HS-27A (cell line): ENCODE results near the gene ARHGEF19.
"Not testable (repeated sequence)": the region's sequence is repeated elsewhere in the genome, so short reads cannot be mapped to it uniquely, and the experiment has no call there.

Experiments
- DNase-seq: peaks from one replicate; pipeline ENCODE4 v3.0.0-alpha.2; 2012; ENCODE audit warnings: low read depth, missing footprints

Gene ARHGEF19

DNA sequence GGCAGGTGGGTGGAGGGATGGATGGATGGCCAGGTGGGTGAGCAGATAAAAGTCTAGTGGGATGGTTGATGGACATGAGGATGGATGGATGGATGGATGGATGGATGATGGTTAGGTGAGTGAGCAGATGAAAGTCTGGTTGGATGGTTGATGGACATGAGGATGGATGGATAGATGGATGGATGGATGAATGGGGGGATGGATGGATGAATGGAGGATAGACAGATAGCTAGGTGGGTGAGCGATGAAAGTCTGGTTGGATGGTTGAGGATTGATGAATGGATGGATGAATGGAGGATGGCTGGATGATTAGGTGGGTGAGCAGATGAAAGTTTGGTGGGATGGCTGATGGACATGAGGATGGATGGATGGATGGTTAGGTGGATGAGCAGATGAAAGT is 9.0 kb upstream of the ARHGEF19 start:
- DNase-seq: no peak

DNA sequence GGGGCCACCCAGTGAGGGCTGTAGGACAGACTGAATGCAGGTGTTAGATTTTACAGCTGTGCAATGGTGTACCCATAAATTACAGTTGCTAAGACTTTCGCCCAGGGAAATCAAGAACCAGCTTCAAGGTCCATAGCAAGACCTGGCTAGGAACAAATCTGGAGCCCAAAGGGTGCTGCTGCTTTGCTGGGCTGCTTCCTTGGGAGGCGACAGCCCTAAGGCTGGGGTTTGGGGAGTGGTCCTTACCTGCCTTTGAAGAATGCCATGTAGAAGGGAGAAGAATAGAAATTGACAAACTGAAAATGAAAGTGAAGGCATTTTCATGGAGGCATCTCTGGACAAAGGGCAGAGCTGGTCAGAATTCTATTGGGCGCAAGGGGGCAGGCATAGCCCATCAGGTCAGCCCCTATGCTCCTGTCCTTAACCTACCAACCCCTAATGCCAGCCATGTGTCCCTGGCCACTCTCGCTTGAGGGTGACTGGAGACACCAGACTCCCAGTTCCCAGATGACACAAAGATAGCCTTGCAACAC is 7.6 kb upstream of the ARHGEF19 start:
- no peak for DNase-seq

DNA sequence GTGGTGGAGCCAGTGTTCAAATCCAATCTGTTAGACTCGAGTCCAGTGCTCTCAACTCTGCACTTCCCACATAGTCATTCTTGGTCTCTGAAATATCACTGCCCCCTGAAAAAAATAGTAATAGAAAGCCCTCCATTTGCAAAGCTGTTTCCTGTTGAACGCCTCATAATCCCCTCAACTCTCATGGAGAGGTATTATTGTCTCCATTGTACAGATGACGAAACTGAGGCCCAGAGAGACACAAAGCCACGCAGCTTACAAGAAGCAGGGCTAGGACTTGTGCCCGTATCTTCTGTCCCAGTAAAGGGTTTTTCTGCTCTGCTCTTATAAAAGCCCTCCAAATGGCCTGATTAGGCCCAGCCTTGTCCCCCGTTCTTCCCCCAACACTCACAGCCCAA is 6.2 kb upstream of the ARHGEF19 start:
- no peak for DNase-seq

DNA sequence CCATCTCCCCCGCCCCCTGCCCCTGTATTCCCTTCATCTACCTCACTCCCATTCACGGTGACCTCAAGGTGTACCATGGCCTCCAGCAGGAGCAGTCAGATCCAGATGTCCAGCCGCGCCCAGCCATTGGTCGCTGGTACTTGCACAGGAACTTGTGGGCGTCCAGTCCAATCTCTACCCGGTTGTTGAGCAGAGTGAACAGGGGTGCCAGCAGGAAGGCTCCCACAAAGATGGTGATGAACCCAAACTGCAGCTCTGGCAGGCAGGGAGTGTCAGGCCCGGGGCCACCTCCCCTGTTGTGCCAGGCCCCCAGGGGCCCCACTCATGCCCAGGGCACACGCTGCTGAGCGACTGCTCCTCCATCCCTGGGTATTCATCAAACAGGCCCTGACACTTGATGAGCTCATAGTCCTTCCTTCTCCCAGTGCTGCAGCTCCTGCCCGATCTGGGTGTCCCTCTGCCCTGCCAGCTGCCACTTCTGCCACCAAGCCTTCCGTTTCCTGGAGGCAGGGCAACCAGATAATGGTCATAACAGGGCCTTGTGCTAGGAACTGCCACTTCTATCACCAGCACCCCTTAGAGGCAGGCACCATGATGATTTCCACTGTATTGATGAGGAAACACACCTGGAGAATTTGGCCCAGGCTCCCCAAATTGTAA is 5.7 kb upstream of the ARHGEF19 start:
- no peak for DNase-seq

DNA sequence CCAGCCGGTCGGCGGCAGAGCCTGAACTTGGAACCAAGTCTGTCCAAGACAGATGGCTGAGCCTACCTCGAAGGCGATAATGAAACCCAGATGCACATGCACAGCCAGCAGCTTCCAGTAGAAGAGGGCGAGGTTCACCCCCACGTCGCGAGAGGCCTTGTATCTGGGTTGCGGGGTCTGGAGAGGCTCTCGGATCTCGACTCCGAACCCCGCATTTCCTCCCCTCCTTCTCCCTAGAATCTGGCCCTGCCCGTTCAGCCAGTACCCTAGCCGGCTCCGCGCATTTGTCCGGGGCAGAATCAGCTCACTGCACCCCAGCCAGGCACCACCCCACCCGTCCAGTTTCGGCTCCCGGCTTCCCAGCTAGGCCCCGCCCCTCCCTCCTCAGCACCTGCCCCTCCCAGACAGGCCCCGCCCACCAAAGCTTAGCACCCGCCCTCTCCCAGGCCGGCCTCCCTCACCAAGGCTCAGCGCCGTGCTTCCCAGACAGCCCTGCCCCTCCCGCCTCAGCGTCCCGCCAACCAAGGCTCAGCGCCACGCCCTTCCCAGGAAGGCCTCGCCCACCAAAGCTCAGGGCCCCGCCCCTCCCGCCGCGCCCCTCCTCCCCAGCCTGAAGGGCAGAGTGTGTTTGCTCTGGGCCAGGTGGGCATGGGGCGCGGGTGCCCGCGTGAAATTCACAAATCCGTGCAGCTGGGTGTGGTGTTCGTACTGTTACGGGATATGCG is 4.8 kb upstream of the ARHGEF19 start:
- DNase-seq: peak; percentile 88

DNA sequence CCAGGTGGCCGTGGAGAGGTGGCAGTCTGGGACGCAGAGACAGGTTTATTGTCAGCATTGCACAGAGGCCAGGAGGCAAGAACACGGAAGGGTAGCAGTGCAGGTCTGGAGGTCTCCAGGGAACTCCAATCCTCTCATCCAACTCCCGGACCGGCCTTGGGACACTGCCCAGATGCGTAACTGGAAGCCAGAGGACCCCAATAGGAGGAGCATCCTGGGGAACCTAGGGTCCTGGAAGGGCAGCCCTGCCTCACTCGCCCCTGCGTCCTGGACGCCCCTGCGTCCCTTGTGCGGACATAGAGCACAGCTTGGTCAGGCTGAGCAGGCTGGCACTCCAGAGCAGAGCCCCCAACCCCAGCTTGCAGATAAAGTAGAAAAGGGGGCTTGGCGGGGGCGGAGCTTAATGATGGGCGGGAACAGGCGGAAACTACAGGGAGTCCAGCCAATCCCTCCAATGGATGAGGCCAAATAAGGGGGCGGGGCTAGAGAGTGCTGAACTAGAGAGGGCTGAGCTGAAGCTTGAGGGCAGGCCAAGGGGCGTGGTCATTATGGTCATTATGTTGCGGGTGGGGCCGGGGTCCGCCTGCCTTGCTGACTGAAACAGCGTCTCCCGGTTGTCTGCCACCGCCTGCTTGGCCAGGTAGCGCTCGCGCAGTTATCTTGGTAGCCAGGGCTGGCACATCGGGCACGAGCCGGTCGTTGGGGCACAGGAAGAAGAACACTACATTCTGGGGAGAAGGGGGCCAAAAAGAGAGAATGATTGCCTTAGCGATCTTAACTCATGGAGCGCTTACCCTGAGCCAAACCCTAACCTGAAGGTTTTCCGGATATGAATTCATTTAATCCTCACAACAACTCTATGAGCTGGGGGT is 3.7 kb upstream of the ARHGEF19 start:
- DNase-seq: no peak

DNA sequence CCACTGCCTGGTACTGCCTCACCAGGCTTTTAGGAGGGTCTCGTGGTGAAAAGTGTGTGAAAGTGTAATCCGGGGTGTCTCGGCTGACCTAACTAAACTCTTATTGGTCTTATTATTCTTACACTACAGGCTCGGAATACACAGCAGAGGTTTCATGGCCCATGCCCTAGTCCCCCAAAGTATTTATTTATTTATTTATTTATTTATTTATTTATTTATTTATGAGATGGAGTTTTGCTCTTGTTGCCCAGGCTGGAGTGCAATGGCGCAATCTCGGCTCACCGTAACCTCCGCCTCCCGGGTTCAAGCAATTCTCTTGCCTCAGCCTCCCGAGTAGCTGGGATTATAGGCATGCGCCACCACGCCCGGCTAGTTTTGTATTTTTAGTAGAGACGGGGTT is 2.8 kb upstream of the ARHGEF19 start:
- not testable (repeated sequence) for DNase-seq

DNA sequence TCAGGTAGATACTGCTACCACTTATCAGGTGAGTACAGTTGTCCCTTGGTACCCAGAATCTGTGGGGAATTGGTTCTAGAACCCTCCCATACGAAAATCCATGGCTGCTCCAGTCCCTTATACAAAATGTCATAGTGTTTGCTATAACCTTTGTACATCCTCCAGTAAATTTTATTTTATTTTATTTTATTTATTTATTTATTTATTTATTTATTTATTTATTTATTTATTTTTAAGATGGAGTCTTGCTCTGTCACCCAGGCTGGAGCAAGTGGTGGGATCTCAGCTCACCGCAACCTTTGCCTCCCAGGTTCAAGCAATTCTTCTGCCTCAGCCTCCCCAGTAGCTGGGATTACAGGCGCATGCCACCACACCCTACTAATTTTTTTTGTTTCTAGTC is 1.1 kb upstream of the ARHGEF19 start:
- DNase-seq: not testable (repeated sequence)

DNA sequence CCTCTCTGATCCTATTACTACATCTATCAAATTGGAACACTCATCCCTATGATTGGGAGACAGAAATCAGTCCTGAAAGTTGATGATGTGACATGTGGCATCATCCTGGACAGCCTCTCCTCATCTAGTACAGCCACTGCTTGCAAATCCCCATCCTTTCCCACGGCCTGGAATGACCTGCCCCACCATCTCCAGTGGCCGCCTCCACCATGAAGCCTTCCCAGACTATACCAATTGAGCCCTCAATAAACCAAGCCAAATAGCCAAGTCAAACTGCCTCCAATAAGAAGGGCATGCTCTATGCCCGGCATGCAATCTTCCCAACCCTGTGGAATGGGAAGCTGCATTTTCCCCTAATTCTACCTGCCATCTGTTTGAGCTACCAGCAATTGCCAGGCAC is 561 bp upstream of the ARHGEF19 start:
- DNase-seq: no peak

DNA sequence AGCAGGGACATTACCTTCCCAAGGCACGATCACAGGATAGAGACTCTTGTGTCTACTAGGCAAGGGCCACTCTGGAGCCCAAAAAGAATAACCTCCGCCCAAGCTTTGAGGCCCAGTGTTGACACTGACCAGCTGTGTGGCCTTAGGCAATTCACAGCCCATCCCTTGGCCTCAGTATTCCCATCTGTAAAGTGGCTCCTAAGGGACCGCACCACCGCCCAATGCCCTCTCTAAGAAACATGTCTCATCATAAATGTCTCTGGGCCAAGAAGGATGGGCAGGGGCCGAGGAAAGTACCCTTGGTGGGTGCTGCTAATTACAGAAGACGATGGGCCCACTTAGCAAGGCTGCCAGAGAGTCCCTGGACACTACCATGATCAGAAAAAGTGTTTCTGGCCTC is 628 bp downstream of the ARHGEF19 start:
- no peak for DNase-seq

DNA sequence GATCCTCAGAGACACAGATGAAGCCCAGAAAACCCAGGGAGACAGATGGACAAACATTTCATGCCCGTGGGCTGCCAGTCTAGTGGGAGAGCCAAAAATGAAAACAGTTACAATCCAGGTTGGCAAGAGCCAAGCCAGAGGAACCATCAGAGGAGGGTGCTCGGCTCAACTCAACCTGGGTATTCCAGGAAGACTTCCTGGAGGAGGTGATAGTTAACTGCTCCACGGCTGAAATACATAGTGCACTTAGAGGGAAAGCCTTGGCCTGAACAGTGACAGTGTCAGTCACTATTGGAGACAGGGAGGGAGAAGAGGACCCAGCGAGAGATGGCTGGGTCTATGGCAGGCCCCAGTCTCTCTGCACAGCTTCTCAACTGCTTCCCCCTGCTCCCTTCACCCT is 1.9 kb downstream of the ARHGEF19 start:
- no peak for DNase-seq

DNA sequence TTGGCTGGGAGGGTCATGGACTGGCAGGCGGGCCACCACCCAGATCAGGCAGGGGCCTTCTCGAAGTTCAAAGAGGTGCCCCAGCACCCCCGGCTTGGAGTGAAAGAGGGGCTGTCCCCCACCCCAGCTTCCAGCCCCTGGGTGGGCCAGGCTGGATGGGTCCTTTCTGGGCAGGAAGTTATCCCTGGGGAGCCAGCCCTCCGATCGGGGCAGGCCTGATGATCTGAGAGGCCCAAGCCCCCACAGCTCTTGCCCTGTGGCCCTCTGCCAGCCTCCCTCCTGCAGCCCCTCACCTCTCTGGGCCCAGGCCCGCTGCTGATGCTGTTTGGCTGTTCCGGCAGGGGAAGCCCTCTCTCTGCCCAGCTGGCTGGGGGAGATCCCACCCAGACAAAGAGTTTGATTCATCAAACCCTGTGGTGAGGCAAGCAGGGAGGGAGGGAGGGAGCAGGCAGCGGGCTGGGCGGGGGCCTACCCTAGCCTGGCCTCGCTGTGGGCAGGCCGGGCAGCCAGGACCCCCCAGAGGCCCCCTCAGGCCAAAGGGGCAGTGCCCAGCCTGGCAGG is 2.5 kb downstream of the ARHGEF19 start:
- no peak for DNase-seq

DNA sequence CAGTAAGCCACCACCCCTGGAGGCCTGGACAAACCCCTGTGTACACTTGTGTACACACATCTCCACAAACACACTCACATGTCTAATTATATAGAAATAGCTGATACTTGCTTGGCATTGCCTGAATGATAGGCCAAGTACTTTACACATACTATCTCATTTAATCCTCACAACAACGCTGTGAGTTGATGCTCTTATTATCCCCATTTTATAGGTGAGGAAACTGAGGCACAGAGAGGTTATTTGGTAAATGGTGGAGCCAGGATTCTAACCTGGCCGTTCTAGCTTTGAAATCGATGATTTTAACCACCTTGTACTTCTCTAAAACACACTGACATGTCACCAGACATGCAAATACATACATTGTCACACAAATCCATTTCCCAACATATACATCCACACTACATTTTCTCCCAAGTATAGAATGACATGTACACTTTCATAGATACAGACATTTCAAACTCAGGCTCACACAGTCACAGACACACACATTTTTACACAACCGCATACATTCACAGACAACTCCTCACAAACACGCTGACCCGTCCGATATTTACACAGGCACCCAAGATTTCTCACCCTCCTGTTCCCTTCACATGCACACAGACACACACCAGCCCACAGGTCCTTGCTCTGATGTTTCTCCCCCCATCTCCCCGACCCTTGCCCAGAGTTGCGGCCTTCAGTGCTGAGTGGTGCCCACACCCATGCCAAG is 3.2 kb downstream of the ARHGEF19 start:
- no peak for DNase-seq

DNA sequence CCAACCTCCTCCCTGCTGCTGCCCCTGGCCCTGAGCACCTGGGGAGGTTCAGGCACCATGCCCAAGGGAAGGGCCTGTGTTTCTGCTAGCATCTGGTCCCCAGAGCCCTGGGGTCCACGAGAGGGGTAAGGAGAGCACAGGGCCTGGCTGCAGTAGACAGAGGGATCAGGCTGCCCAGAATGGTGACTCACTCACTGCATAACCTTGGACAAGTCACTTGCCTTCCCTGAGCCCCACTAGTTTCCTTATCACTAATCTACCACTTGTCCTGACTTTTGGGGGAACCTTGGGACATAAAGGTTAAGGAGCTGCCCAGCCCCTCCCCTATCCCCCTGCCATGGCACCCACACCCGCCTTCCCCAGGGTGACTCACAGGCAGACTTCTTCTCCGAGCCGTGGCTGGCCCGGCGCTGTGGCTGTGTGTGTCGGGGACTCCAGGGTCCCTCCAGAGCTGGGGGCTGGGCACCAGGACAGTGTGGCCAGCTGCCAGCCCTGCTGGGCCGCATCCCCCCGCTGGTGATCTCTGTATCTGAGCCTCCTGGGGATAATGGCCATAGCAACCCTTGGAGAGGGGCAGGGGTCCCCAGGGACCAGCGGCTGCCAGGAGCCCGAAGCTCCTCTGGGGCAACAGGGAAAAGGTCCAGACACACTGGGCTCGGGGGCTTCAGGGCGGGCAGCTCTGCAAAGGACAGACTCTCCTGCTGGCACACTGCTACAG is 4.0 kb downstream of the ARHGEF19 start:
- DNase-seq: no peak

DNA sequence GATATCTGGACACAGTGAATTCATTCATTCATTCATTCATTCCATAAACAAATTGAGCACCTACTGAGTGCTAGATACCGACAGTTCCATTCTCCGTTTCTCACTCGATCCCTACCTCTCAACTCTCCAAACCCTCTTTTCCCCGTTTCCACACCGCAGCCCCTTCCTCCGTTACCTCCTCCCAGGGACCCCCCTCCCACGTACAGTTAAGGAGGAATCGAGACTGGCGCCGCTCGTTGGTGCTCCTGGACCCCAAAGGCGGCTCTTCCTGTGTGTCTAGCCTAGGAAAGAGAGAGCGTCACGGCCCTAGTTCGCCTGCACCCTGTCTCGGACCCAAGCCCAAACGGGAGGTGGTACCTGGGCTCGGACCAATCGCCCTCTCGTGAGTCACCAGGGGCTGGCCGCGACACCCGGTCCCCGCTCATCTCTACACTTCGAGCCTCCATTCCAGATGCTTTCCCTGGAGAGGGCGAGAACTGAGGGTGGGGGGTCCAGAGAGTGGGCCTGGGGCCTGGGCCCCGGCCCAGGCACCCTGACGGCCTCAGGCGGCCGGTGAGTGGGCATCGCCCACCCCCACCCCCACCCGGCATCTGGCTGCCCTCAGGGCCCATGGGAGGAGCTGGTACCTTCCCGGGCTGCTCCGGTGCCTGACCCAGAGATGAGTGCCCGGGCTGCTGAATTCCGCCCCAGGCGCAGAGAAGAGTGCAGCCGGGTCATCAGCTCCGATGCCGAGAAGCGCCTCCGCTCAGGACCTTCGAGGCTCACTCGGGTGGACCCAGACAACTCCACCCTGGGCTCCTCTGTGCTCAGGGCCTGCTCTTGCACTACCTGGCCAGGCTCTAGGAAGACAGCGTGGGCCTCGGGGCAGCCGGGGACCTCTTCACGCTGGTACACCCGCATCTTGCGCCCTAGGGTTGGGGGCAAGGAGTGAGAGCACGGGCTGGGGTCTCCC is 4.9 kb downstream of the ARHGEF19 start:
- no peak for DNase-seq

DNA sequence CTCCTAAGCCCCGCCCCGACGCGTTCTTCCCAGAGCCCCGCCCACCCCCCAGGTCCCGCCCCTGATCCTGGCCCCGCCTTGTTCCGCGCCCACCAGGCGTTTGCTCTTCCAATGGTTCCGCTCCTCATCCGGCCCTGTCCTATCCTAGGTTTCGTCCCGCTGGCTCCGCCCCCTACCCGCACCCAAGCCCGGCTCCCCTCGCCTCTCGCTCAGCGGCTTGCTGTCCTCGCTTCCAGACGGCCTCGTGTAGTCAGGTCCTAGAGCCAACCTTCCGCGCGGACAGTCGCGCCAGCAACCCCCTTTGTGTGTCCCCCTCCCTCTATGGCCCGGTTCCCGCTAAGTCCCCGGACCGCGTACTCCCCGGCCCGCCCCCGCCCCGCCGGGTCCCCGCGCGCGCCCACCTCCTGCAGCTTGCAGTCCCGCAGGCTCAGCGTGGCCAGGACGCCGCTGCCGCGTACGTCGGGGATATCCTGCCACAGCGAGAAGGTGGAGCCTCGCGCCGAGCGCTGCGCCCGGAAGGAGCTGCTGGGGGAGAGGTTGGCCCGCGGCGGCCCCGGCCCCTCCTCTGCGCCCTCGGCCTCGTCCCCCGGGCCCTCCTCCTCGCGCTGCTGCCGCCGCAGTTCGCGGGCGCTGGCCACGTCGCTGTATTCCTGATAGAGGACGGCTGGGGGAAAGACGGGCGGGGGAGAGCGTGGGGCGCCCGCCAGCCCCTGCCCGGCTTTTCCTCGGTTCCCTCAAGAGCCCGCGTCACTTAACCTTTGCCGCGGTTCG is 5.7 kb downstream of the ARHGEF19 start:
- DNase-seq: peak; percentile 98

DNA sequence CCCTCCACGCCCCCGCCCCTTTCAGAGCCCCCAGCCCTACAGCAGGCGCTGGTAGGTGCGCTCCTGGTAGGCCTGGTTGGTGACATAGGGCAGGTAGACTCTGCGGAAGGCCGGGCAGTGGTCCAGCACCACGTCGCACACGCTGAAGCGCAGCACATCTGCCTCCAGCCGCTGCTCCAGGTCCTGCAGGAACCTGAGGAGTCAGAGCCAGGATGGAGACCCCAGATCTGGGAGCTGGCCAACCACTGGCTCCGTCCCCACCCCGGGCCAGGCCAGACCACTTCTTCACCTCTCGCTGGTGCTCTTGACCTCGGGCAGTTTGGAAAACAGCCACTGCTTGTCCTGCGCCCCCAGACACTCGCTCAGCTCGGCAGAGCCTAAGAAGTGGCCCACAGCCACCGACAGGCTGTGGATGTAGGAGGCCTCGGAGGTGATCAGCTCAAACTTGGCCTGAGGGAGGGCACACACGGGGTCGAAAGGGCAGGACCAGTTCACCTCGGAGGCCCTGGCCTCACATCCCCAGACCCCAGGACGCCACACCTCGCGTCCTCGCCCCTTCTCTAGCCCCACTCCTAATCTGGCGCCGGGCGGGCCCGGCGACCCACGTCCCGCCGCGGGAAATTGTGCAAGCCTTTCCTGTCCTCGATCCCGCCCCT is 6.4 kb downstream of the ARHGEF19 start:
- no peak for DNase-seq

DNA sequence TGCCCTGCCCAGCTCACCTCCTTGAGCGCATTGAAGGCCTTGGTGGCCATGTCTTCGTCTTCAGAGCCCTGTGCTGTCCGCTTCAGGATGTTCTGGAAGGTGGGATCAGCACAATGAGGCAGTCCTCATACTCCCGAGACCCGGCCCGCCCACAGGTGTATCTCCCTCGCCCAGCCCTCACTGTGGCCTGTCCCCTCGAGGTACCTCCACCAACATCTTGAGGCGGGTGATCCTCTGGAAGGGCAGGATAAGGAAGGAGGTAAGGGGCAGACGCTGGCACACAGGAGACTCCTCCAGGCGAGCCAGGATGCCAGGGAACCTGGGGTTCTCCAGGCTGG is 7.1 kb downstream of the ARHGEF19 start:
- DNase-seq: no peak
